ENCODE results near the gene EIF4E.
A peak's percentile ranks its signal among the peaks of the same experiment; 100 is the strongest.
"Not testable (repeated sequence)": the region's sequence is repeated elsewhere in the genome, so short reads cannot be mapped to it uniquely, and the experiment has no call there.

The EIF4E gene

GRCh38 chr4:98934851-98935250 lies 5.9 kb upstream of the EIF4E start:
- DNase-seq (ENCODE audit: low spot score); FAIRE-seq: not testable (repeated sequence)

- FAIRE-seq = no peak
- no peak for DNase-seq (ENCODE audit: low spot score)
These were observed 3.6 kb upstream of the EIF4E start for GRCh38 chr4:98932539-98932938.

GRCh38 chr4:98930311-98930865 lies 1.5 kb upstream of the EIF4E start:
- FAIRE-seq = no peak
- no peak for DNase-seq (ENCODE audit: low spot score)

DNA sequence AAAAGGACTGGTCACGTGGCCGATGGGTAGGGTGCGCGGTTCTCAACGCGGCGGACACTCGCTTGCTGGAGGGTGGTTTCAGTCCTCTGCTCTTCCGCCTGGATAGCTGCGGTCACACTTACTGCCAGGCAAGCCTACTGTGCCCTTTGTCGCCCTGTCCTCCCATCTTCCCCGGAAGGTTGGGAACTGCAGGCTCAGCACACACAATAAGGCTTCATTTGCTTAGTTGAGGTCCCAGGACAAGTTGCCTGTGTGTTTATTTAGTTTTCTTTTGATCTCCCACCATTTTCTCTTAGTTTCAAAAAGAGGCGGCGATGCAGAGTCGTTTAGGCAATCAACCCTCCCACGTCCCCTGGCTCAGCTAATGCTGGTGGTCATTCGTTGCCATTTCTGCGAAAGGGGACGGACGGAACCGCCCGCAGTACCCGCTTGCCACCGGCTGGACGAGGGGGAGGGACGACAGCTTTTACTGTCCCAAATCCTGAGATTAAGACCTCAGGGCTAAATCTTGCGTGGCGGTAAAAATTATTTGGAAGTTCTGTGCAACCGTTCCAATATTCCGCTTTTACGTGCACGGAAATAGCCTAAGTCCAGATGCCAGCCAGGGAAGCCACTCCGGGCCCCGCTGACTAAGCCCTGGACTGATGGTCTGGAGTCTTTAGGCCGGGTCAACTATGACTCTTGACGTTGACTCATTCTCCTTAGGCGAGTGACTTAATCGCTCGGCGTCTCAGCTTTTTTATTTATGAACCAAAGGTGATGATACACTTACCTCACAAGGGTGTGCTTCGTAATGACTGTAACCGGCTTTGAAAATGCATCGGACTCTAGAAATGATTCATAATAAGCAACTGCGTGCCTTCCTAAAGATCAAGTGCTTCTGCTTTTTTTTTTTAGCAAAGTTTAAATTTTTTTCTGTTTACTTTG lies 671 bp upstream of the EIF4E start:
- FAIRE-seq = no peak
- peak; percentile 68 for DNase-seq (ENCODE audit: low spot score)

DNA sequence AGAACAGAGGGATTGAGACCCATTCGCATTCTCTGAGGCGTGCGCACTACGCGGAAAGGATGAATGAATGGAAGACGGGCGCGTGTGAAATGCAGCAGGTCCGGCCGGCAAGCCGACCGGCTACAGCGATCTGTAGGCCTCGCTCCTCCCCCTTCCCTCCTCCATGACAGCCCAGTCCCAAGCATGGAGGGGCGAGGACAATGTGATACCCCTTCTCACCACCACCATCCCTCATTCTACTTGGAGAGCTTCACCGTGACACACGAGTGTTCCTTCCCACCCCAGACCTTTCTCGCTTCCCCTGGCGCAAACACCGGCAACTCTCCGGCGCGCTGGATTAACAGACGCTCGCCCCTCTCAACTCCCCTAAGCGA lies 815 bp downstream of the EIF4E start:
- FAIRE-seq (no peak), DNase-seq (ENCODE audit: low spot score) (peak; percentile 76)

DNA sequence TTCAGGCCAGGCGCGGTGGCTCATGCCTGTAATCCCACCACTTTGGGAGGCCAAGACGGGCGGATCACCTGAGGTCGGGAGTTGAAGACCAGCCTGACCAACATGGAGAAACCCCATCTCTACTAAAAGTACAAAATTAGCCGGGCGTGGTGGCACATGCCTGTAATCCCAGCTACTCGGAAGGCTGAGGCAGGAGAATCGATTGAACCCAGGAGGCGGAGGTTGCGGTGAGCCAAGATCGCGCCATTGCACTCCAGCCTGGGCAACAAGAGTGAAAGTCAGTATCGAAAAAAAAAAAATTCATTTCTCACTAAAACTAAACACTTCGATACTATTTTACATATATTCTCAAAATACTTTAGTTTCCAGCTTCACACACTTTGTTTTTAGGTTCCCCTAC lies 2.7 kb downstream of the EIF4E start:
- not testable (repeated sequence) for DNase-seq (ENCODE audit: low spot score); FAIRE-seq

GRCh38 chr4:98921292-98921691 lies 7.6 kb downstream of the EIF4E start:
- no peak for FAIRE-seq

GRCh38 chr4:98919996-98920395 lies 8.9 kb downstream of the EIF4E start:
- DNase-seq (ENCODE audit: low spot score) = no peak
- FAIRE-seq = no peak

More at GRCh38 chr4:98921292-98921691, 7.6 kb downstream of the EIF4E start:
- no peak for DNase-seq (ENCODE audit: low spot score)

GRCh38 chr4:98910728-98911127 lies 18.2 kb downstream of the EIF4E start:
- not testable (repeated sequence) for FAIRE-seq; DNase-seq (ENCODE audit: low spot score)

DNA sequence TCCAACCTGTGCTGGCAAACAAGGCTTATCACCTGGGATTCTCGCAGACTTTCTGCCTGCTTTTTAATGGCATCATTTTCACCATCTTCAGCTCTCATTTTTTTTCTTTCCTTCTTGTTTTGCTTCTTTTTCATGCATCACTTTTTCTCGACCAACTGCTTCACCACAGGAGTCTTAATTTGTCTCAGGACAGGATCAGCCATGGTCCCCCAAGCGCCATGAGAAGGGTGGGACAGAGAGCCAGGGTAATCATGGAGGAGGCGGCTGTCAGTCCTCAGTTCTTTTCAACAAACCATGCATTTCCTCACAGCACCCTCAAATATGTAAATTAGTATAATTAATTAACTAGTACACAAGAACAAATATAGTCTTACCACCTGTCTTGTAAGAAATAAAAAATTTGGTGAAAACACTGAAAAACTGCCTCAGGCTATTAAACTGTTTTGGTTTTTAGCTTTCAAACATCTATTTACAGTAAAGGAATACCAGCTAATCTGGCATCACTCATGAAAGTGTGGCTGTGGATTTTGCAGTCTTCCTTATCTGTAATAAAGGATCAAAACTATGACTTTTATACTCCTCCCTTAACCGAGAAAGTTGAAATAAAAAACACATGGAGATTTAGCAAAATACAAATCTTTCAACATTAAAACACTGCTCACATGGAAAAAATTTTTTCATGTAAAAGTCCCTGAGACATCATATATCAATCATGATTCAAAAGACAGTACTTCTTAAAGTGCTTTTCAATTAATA lies 19.1 kb downstream of the EIF4E start:
- FAIRE-seq (no peak), DNase-seq (ENCODE audit: low spot score) (no peak)

DNA sequence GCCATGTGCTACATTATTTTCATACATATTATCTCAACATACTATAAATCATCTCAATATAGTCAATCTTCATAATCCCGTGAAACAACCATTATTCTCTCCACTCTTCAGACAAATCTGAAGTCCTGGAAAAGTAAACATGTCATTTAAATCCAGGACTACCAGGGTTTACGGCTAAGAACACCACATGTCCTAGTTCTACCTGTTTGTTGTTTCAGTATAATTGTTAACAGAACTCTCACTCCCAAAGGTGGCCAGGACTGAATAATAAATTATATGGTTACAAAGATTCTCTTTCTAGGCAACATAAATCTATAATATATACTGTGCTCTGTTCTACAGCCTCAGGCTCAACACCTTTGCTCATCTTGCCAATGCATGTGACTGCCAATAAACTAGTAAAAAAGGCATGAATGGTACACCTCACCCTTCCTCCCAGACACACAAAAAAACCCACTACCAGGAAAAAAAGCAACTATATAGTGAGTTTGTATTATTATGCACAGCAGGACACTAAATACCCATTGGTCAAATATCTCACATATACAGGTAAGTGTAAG lies 20.1 kb downstream of the EIF4E start:
- DNase-seq (ENCODE audit: low spot score) (no peak), FAIRE-seq (no peak)

DNA sequence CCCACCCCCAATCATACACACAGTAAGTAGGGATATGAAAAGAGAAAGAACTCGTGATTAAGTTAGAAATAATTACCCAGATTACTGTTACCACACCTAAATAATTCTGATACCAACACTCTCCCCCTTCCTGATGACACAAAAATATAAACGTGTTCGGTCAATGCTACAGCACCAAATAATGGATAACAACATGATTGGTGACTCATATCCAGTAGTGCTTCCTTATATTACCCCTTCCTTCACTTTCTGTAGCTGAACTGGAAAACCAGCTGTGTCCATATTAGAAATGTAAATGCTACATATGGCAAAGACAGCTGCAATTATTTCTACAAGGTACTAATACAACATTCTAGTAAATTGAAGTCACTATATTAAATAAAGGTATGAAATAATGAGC lies 20.8 kb downstream of the EIF4E start:
- FAIRE-seq = no peak
- DNase-seq (ENCODE audit: low spot score) = no peak

GRCh38 chr4:98905839-98906238 lies 23.1 kb downstream of the EIF4E start:
- FAIRE-seq (no peak), DNase-seq (ENCODE audit: low spot score) (no peak)

- DNase-seq (ENCODE audit: low spot score) (no peak), FAIRE-seq (no peak)
These were observed 23.6 kb downstream of the EIF4E start for GRCh38 chr4:98905297-98905696.

DNA sequence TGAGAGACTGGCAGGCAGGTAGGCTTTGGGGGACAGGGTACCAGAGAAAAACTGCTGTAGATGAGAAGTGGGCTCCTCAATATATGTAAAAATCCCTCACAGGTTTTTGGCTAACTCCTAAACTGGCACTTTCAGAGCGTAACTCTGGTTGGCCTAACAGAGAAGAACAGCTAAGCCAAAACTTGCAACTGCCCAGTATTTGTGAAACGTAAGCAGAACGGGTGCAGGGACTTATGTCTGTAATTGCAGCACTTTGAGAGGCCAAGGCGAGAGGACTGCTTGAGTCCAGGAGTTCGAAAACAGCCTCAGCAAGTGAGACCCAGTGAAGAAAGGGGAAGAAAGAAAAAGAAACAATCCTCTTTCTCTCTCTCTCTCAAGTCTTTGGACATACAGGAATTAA lies 25.0 kb downstream of the EIF4E start:
- FAIRE-seq = no peak
- DNase-seq (ENCODE audit: low spot score) = no peak

- FAIRE-seq (no peak), DNase-seq (ENCODE audit: low spot score) (no peak)
These were observed 25.4 kb downstream of the EIF4E start for GRCh38 chr4:98903561-98903960.

DNA sequence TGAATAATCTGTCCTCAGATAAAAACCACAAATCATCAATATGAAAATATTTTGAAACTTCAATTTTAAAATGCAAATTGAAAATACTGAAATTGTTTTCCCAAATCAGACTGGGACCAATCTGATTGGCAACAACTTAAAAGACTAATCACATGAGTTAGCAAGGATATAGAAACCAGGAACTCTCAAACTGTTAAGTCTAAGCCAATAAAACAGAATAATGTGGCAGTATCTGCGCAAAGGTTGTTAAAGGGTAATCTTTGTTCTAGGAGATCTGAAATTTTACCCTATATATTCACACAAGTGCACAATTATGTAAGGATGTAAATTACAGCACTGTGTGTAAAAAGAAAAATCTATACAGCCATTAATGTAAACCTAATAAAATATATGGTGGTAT lies 29.7 kb downstream of the EIF4E start:
- FAIRE-seq (no peak), DNase-seq (ENCODE audit: low spot score) (no peak)

- DNase-seq (ENCODE audit: low spot score) = no peak
- FAIRE-seq = no peak
These were observed 37.2 kb downstream of the EIF4E start for GRCh38 chr4:98891478-98892337.

DNA sequence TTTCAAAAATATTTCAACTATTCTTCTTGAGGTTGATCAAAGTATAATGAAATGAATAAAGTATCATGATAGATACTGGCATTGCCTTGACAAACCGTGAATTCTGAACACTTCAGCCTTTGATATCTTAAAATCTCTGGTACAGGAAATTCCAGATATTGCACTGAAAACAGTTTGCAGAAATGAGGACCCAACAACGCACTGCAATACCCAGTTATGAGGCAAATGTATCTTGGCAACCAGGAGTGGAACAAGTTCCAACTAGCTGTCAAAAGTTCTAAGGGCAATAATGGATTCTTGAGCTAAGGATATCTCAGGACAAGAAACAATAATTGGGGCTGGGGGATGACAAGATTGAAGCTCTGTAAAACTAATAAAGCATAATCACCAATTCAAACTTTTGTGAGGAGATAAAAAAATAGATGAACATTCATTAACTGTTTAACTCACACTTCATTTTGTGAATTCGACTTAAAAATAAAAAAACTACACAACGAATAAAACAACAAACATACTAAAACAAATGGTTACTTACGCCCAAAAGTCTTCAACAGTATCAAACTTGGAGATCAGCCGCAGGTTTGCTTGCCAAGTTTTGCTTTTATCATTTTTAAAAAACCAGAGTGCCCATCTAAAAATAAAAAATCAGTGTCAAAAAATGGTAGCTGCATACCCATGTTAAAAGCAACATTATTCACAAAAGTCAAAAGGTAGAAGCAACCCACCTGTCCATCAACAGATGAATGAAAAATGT lies 38.1 kb downstream of the EIF4E start:
- FAIRE-seq (no peak), DNase-seq (ENCODE audit: low spot score) (no peak)

DNA sequence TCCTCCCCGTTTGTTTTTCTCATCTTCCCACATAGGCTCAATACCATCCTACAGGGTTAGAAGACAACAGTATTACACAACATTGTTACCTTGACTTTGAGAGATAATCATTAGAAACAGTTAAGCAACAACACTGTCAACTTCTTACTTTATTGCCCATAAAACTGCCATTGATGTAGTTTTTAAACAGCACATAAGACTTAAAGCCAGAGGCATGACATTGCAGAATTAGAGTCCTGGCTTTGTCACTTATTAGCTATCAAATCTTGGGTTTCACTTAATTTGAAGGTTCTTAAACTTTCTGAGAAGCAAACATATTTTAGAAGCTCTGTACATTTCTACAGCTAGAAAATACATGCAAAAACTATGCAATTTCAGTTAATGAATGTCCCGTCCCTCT lies 41.8 kb downstream of the EIF4E start:
- FAIRE-seq = no peak
- no peak for DNase-seq (ENCODE audit: low spot score)
